Measurements from ENCODE around the gene HNRNPA0.

Gene HNRNPA0

GRCh38 chr5:137753691-137754187 lies 424 bp downstream of the HNRNPA0 start:
- no peak for DNase-seq

GRCh38 chr5:137752905-137753690 lies 1.1 kb downstream of the HNRNPA0 start:
- no peak for DNase-seq

GRCh38 chr5:137751869-137752491 lies 2.2 kb downstream of the HNRNPA0 start:
- DNase-seq, result peak; percentile 50

GRCh38 chr5:137750436-137750835 lies 3.7 kb downstream of the HNRNPA0 start:
- no peak for DNase-seq

DNA sequence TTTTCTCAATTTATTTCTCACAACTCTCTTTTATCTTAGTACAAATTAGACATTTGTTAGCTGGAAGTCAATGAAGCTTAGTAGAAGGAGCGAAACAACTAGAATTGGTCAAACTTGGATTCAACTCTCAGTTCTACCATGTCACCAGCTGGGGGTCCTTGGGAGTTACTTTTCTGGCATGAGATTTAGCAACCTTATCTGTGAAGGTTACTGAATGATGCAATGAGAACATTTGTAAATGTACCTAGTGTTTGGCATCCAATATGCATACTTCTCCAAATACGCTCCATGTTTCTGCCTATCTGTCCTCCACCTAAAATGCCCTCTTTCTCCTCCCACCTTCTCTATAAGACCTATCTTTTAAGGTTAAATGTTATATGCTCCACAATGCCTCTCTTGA lies 6.3 kb downstream of the HNRNPA0 start:
- DNase-seq, result no peak

DNA sequence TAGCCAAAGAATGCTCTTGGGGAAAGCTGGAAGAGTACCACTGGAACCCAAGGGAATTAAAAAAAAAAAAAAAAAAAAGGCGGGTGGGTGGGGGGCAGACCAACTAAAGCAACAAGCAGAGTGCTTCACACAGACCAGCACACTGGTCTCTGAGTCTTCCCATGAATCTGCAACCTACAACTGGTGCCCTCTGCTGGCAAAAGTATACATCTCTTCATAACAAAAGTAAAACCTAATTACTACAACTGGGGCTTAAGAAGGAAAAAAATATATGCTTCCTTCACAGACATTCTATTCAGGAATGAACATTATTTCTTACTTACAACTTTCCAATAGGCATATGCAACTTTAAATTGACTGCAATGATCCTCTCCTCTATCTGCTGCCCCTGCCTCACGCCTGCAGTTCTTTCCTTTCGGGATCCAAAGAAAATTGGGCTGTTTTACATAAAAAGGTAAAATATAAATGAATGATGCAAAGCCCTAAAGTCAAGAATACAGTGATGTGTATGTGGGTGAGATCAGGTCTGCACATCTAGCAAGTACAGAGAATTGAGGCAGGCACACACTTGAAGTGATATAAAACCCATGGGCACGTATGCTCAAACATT lies 11.0 kb downstream of the HNRNPA0 start:
- DNase-seq, result peak; percentile 39

- DNase-seq, result peak; percentile 41
Measured at GRCh38 chr5:137741718-137742117, 12.4 kb downstream of the HNRNPA0 start.

DNA sequence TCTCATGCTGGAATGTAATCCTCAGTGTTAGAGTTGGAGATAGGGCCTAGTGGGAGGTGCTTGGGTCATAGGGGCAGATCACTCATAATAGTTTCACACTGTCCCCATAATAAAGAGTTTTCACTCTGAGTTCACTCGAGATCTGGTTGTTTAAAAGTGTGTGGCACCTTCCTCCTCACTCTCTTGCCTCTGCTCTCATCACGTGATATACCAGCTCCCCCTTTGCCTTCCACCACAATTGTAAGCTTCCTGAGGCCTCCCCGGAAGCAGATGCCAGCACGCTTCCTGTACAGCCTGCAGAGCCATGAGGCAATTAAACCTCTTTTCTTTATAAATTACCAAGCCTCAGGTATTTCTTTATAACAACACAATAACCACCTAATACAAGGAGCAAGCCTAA lies 14.4 kb downstream of the HNRNPA0 start:
- DNase-seq, result no peak

GRCh38 chr5:137738947-137739346 lies 15.2 kb downstream of the HNRNPA0 start:
- DNase-seq, result no peak

DNA sequence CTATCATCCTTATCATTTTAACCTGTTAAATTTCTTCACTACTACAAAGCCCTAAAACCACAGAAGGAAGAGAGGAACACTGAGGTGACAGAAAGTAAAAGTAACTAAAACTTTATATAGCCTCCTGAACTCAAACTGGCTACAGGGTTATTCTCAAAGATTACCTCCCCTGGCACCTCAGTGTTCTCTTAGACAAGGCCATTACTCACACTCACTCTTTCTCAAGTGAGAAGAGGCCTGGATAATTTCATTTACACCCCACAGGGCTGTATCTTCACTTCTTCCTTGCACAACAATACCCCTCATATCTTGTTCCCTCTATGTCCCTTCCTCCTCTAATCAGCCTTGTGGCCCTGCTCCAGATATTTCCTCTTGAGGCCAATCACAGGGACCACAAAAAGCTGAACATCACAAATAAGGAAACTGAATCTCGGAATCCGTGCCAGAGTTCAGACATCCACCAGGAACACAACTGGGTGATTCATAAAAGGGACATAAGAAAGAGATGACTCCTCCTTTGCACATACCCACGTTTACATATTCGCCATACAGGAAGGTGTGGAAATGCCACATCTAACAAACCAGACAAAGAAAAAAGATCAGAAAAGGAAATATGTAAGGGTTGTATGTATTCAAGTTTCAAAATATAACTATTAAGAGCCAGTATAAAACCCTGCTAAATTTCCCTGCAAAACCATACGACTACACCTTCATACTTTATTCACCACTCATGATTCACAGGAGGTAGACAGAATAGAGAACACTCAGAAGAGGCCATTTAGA lies 16.6 kb downstream of the HNRNPA0 start:
- no peak for DNase-seq

DNA sequence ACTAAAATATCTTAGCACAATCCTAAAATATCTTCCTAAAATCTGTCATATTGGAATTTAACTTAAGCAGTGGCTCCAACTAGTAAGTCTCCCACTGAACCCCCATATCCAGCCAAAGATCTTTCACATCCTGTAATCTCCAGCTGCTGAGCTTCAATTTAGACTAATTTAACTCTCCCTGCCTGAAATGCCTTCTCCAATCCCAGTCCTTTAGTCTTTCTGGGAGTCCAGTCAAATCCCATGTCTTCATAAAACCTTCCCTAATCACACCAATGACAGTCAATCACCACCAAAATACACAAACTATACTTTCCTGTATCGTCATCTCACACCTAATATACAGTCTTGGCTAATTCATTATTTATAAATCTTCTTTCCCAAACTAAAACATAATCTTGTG lies 17.7 kb downstream of the HNRNPA0 start:
- DNase-seq, result no peak

DNA sequence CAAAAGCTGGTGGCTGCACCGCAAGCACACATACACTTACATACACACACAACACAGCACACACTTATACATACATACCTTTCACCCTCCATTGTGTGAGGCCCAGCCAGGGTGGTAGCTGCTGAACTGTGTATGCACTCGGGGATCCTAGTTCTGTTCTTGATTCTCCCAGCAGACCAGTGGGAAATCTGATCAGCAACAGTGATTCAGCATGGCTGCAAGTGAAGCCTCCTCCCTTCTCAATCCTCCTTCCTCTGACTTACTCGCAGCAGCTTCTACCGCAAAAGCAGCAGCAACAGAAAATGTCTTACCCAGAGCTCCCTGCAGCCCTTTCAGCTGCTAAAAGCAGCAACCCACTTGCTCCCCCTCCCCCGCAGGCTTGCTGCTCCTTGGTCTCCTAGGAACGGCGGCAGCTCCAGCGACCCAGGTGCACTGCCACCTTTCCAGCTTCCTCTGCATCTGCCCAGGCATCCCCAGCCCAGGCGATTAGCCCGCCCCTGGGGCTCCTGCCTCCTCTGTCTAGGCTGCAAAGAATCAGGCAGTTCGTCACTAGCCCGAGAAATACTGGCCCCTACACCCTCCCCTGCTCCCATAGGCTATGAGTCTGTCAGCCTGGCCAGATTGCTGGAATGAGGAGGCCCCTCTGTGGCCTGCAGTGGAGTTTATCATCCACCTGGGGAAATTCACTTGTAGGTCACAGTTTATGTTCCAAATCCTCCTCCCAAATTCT lies 18.4 kb downstream of the HNRNPA0 start, which contains the start of gene KLHL3:
KLHL3 (minus strand) TSS at position 535 of the 730 bp plus-strand sequence; CDS start at position 92, 443 bp downstream.
- peak; percentile 63 for DNase-seq

DNA sequence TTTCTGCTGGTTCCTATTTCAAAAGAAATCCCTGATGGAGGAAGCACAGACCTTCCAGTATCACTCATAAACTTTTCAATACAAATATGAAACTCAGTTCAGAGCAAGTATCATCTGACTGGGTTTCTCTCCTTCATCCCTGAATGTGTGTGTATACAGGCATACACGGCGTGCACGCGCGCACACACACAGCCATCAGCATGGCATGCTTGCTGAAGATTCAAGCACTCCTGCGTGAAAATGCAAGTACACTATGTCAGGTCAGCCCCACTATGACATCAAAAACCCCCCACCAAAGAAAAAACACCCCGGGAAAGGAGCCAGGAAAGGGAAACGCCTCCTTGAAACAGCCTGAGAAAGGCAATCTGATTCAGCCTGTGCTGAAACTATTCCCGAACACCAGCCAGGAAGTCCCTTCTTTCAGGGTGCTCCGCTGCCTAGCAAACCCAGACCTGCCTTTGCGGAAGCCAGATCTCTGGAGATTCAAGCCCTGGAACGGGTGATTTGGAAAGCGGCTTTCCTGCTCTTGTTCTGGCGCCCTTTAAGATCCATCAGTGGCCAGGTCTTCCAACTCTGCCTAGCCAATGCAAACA lies 19.1 kb downstream of the HNRNPA0 start:
- DNase-seq, result no peak

GRCh38 chr5:137734331-137734730 lies 19.8 kb downstream of the HNRNPA0 start:
- no peak for DNase-seq

GRCh38 chr5:137733922-137734321 lies 20.2 kb downstream of the HNRNPA0 start:
- no peak for DNase-seq

DNA sequence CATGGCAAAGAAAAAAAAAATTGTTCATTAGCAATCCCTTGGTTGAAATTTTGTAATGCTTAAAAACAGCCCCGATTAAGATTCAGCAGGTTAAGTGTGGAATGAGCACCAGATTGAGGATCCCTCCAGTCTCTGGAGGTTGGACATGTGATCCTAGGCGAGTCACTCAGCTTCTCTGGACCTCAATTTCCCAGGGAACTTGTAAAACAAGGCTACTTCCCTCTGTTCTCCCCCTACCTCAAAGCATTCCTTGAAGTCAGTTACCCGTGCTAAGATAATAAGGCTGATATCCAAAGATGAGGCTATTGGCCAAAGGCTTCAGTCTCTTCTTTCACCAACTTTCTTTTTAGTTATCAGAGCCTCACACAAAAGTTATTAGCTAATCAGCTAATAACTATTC lies 21.2 kb downstream of the HNRNPA0 start:
- no peak for DNase-seq

DNA sequence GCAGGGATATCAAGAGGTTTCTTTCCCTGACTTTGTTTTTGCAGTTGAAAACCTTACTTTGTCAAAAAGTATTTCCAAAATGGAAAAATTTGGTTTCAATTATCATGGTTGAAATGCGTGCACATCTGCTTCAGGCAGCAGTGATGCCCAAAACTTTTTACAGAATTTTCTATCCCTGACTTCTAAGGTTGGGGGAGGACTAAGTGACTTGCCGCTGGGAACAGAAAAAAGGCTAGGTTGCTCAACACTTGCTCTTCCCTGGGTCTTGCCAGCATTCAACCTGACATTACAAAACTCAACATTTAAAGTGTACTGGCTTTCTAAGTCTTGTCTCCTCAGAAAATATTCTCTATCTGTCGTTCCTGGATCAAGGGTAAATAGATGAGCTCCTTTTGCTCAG lies 23.0 kb downstream of the HNRNPA0 start:
- no peak for DNase-seq

GRCh38 chr5:137730336-137730735 lies 23.8 kb downstream of the HNRNPA0 start:
- DNase-seq, result no peak

GRCh38 chr5:137728048-137728447 lies 26.1 kb downstream of the HNRNPA0 start:
- DNase-seq, result no peak

DNA sequence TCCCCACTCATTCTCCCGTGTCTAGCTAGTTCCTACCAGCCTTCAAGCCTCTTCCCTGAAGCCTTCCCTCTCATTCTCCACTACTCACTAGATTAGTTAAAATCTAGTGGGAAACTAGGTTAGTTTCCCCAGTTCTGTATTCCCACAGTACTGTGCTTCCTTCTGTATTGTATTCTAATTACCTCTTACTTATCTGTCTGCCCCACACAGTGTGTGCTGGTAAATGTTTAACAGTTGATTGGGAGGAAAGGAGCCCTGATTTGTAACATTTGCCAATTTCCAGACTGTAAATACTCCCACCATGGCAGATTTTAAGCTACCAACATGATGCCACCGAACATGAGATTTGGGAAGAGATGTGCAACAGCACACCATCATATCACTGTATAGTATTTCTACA lies 26.5 kb downstream of the HNRNPA0 start:
- DNase-seq, result no peak

- no peak for DNase-seq
Measured at GRCh38 chr5:137724251-137724650, 29.9 kb downstream of the HNRNPA0 start.

DNA sequence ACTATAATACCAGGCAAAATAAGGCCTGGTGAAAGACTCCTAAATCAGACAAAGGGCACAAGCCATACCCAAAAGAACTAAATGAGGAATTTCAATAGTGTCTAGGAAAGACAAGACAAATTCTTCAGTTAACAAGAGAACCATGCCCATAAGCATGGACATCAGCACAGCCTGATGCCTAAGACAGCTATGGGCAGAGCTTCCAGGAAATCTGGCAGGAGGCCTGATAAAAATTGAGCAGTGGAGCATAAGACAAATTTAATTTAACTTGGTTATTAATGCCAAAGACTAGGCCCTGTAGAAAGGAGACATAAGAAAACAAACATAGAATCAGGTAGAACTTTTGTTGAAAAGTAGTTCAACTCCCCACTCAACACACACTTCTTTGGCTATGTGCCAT lies 35.6 kb downstream of the HNRNPA0 start:
- no peak for DNase-seq
